PC-9 (cell line): ENCODE measurements around the gene ZBTB7C. TPM values are rescaled to one million over a fixed set of nuclear protein-coding genes. Genes with fewer than 3 reads are reported as not detected.

Source experiments
- BruUV-seq: library from RNA; stranded (reverse); fragments of 400-500 nt; replicated peaks from 2 replicates; lab custom pipeline; 2021; lab: Mats Ljungman, UMichigan
- CTCF ChIA-PET: fragments of 300-600 bp; sonication (Branson Sonifier 250); formaldehyde crosslinking; loops from one replicate; lab custom pipeline; 2022; ENCODE audit warnings: antibody characterized with exemption; lab: Charles Lee
- POLR2A ChIA-PET: fragments of 300-600 bp; sonication (Branson Sonifier 250); formaldehyde crosslinking; loops from one replicate; lab custom pipeline; 2022; ENCODE audit warnings: antibody characterized with exemption; ENCODE audit not compliant: unreplicated experiment; lab: Charles Lee
- DNase-seq, 2 experiments: peaks; one replicate each; pipeline versions ENCODE4 v3.0.0 to v3.0.0-alpha.2; 2015 to 2022; ENCODE audit warnings: mixed read lengths in 1 of 2
- H2AFZ ChIP-seq: fragments of 200-600 bp; sonication (generic); 2 replicates; pipeline ENCODE4 v1.8.1; 2017; ENCODE audit warnings: antibody characterized with exemption
- H3F3A ChIP-seq: fragments of 200-600 bp; sonication (generic); 2 replicates; pipeline ENCODE4 v1.8.1; 2017; ENCODE audit warnings: antibody characterized with exemption, mild to moderate bottlenecking, low read depth; ENCODE audit not compliant: insufficient read depth
- H3K27ac ChIP-seq: fragments of 200-600 bp; sonication (generic); 2 replicates; pipeline ENCODE4 v1.6.1; 2016; ENCODE audit warnings: mixed run types
- H3K27me3 ChIP-seq: fragments of 200-600 bp; sonication (generic); 2 replicates; pipeline ENCODE4 v1.6.1; 2016; ENCODE audit warnings: low read depth, mixed run types; ENCODE audit not compliant: insufficient read depth
- H3K36me3 ChIP-seq: fragments of 200-600 bp; sonication (generic); 2 replicates; pipeline ENCODE4 v1.6.1; 2016; ENCODE audit warnings: low read depth, mixed run types
- H3K4me1 ChIP-seq: fragments of 200-600 bp; sonication (generic); replicated peaks from 2 replicates; pipeline ENCODE4 v1.6.1; 2016; ENCODE audit warnings: mixed run types; ENCODE audit not compliant: insufficient read depth
- H3K4me2 ChIP-seq: fragments of 200-600 bp; sonication (generic); 2 replicates; pipeline ENCODE4 v1.6.1; 2017; ENCODE audit warnings: mixed run types
- H3K4me3 ChIP-seq: fragments of 200-600 bp; sonication (generic); 2 replicates; pipeline ENCODE4 v1.6.1; 2016; ENCODE audit warnings: mixed run types
- H3K79me2 ChIP-seq: fragments of 200-600 bp; sonication (generic); 2 replicates; pipeline ENCODE4 v1.6.1; 2017; ENCODE audit warnings: low read depth, mixed run types
- H3K9me2 ChIP-seq: fragments of 200-600 bp; sonication (generic); 2 replicates; pipeline ENCODE4 v1.8.1; 2017; ENCODE audit warnings: mild to moderate bottlenecking; ENCODE audit not compliant: insufficient read depth
- H3K9me3 ChIP-seq: fragments of 200-600 bp; sonication (generic); 2 replicates; pipeline ENCODE4 v1.8.1; 2016; ENCODE audit warnings: low read depth; ENCODE audit not compliant: insufficient read depth
- H4K20me1 ChIP-seq: fragments of 200-600 bp; sonication (generic); 2 replicates; pipeline ENCODE4 v1.8.1; 2017; ENCODE audit not compliant: insufficient read depth
- CTCF ChIP-seq: fragments of 200-600 bp; sonication (generic); conservative IDR thresholded peaks from 2 replicates; pipeline ENCODE4 v1.6.1; 2017; ENCODE audit warnings: mixed run types, antibody characterized with exemption, mild to moderate bottlenecking, moderate library complexity
- EZH2 ChIP-seq: fragments of 200-600 bp; sonication (generic); IDR thresholded peaks from 2 replicates; pipeline ENCODE4 v1.8.0; 2017; ENCODE audit warnings: antibody characterized with exemption, low read depth
- intact Hi-C: fragments of 100-400 bp; cut with micrococcal nuclease; formaldehyde crosslinking; loops from one replicate; pipeline ENCODE4 v1.10.0; 2022; ENCODE audit not compliant: unreplicated experiment
- total RNA-seq: library from RNA; stranded (reverse); gene quantifications from 2 replicates; pipeline ENCODE4 v1.2.3, GENCODE V29; 2021

ZBTB7C gene
- total RNA-seq, 1 experiment from 2014 or later = not detected

- ChIA-PET CTCF (no interaction called here), POLR2A (no interaction called here)
- H3K4me3 ChIP-seq = no peak overlapping the region
- TF ChIP-seq CTCF (no peak), EZH2 (no peak)
- H3K9me2 ChIP-seq = no peaks in the 10 kb centered on the region
- no peaks in the 10 kb centered on the region for H3K79me2 ChIP-seq
- peaks cover 24% of the 10 kb centered on the region for H3K27me3 ChIP-seq
- no peaks in the 10 kb centered on the region for H3K4me1 ChIP-seq
- no peaks in the 10 kb centered on the region for H4K20me1 ChIP-seq
- no peak for DNase-seq
- BruUV-seq = no TSS peak
- H3K27ac ChIP-seq = no peak overlapping the region
- H3F3A ChIP-seq = no peaks in the 10 kb centered on the region
- H3K9me3 ChIP-seq = no peaks in the 10 kb centered on the region
- intact Hi-C loops = no loop called here
- H2AFZ ChIP-seq = no peak overlapping the region
- H3K36me3 ChIP-seq = no peaks in the 10 kb centered on the region
- no peak overlapping the region for H3K4me2 ChIP-seq
Observed at GRCh38 chr18:48195787-48196186, 213.4 kb downstream of the ZBTB7C start.

- H3K36me3 ChIP-seq = no peaks in the 10 kb centered on the region
- peaks cover 21% of the 10 kb centered on the region for H3K27me3 ChIP-seq
- BruUV-seq = no TSS peak
- no peaks in the 10 kb centered on the region for H3F3A ChIP-seq
- intact Hi-C loops = no loop called here
- no peaks in the 10 kb centered on the region for H4K20me1 ChIP-seq
- H3K27ac ChIP-seq = no peak overlapping the region
- ChIA-PET POLR2A (no interaction called here), CTCF (no interaction called here)
- no peak for DNase-seq
- no peaks in the 10 kb centered on the region for H3K79me2 ChIP-seq
- H3K4me1 ChIP-seq = no peaks in the 10 kb centered on the region
- no peak overlapping the region for H3K4me3 ChIP-seq
- TF ChIP-seq EZH2 (no peak), CTCF (no peak)
- no peaks in the 10 kb centered on the region for H3K9me2 ChIP-seq
- H3K9me3 ChIP-seq = no peaks in the 10 kb centered on the region
- no peak overlapping the region for H2AFZ ChIP-seq
- H3K4me2 ChIP-seq = no peak overlapping the region
Observed at GRCh38 chr18:48194591-48195181, 214.5 kb downstream of the ZBTB7C start.

- Histone ChIP-seq H3K79me2 (no peaks in the 10 kb centered on the region), H4K20me1 (no peaks in the 10 kb centered on the region), H3K4me3 (no peak overlapping the region), H3K36me3 (no peaks in the 10 kb centered on the region), H3K27me3 (peaks cover 17% of the 10 kb centered on the region), H2AFZ (no peak overlapping the region), H3K27ac (no peak overlapping the region), H3K9me3 (no peaks in the 10 kb centered on the region), H3K4me2 (no peak overlapping the region), H3K9me2 (no peaks in the 10 kb centered on the region), H3K4me1 (no peaks in the 10 kb centered on the region), H3F3A (no peaks in the 10 kb centered on the region)
- CTCF ChIA-PET = no interaction called here
- intact Hi-C loops = no loop called here
- DNase-seq = no peak
- POLR2A ChIA-PET = no interaction called here
- TF ChIP-seq CTCF (no peak), EZH2 (no peak)
- no TSS peak for BruUV-seq
Observed at GRCh38 chr18:48193521-48194492, 215.4 kb downstream of the ZBTB7C start.
